ENCODE measurements around the gene GPR148.
"Not testable (repeated sequence)": the region's sequence is repeated elsewhere in the genome, so short reads cannot be mapped to it uniquely, and the experiment has no call there.

GPR148 gene

GRCh38 chr2:130728549-130729316 is at the start of gene GPR148:
Gene GPR148 (plus strand): TSS chr2:130729070. CDS start chr2:130729152, 82 bp downstream.
- DNase-seq: no peak

GRCh38 chr2:130692041-130692770 is 36.7 kb upstream of the GPR148 start:
- not testable (repeated sequence) for DNase-seq

- not testable (repeated sequence) for DNase-seq
These were observed 35.4 kb upstream of the GPR148 start for GRCh38 chr2:130693474-130693873.

- DNase-seq: not testable (repeated sequence)
These were observed 25.6 kb upstream of the GPR148 start for GRCh38 chr2:130703250-130703649.

- DNase-seq: not testable (repeated sequence)
These were observed 14.1 kb upstream of the GPR148 start for GRCh38 chr2:130714795-130715194.

GRCh38 chr2:130720036-130720435 is 8.8 kb upstream of the GPR148 start:
- no peak for DNase-seq

- no peak for DNase-seq
These were observed 8.3 kb upstream of the GPR148 start for GRCh38 chr2:130720528-130720927.

GRCh38 chr2:130724455-130724854 is 4.4 kb upstream of the GPR148 start:
- no peak for DNase-seq

GRCh38 chr2:130726614-130727180 is 2.2 kb upstream of the GPR148 start:
- DNase-seq: no peak

- no peak for DNase-seq
These were observed 1.5 kb upstream of the GPR148 start for GRCh38 chr2:130727286-130727924.

GRCh38 chr2:130728007-130728454 is 839 bp upstream of the GPR148 start:
- DNase-seq: no peak

GRCh38 chr2:130729322-130730299 is 741 bp downstream of the GPR148 start:
- DNase-seq: no peak

- not testable (repeated sequence) for DNase-seq
These were observed 3.4 kb downstream of the GPR148 start for GRCh38 chr2:130732257-130732656.

- DNase-seq: no peak
These were observed 6.3 kb downstream of the GPR148 start for GRCh38 chr2:130735200-130735599.

GRCh38 chr2:130736487-130736886 is 7.6 kb downstream of the GPR148 start:
- DNase-seq: peak; percentile 22

- DNase-seq: no peak
These were observed 8.7 kb downstream of the GPR148 start for GRCh38 chr2:130737592-130737991.

GRCh38 chr2:130740671-130741070 is 11.8 kb downstream of the GPR148 start:
- DNase-seq: no peak

GRCh38 chr2:130743278-130743677 is 14.4 kb downstream of the GPR148 start:
- no peak for DNase-seq

GRCh38 chr2:130744287-130745117 is 15.6 kb downstream of the GPR148 start:
- peak; percentile 46 for DNase-seq

GRCh38 chr2:130749078-130749477 is 20.2 kb downstream of the GPR148 start:
- DNase-seq: no peak

GRCh38 chr2:130749641-130750040 is 20.8 kb downstream of the GPR148 start:
- no peak for DNase-seq
